C1 segment of cervical spinal cord (tissue), 14 donors: Measurements from ENCODE around the gene SCN8A.
"Not testable (repeated sequence)": the region's sequence is repeated elsewhere in the genome, so short reads cannot be mapped to it uniquely, and the experiment has no call there.

Experiments
- DNase-seq, 14 donors: peaks; one replicate each; lab custom pipeline; 2025; lab: John Stamatoyannopoulos, UW

SCN8A gene

GRCh38 chr12:51814311-51815088 lies 223.5 kb downstream of the SCN8A start:
- peak in 10 of 14 donors; percentile 7 to 70 (median 48) for DNase-seq

DNA sequence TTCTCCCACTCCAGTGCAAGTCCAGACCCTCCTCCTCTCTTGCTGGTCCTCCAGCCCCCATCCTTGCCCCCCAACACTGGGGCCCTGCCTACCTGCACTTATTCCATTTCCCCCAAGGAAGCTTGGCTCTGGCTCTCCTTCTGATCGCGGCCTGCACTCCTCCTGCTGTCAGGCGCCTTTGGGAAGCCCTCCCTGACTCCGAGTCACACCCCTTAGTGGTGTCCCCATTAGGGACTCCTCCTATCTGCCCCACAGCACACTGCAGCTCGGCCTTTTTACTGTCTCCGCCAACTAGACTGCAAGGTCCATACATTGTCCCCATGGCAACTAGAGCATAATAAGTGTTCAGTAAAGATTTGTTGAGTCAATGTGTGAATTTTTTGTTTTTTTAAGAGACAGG lies 224.5 kb downstream of the SCN8A start:
- no peak for DNase-seq

- DNase-seq = no peak
Observed at GRCh38 chr12:51817027-51817953, 226.3 kb downstream of the SCN8A start.

DNA sequence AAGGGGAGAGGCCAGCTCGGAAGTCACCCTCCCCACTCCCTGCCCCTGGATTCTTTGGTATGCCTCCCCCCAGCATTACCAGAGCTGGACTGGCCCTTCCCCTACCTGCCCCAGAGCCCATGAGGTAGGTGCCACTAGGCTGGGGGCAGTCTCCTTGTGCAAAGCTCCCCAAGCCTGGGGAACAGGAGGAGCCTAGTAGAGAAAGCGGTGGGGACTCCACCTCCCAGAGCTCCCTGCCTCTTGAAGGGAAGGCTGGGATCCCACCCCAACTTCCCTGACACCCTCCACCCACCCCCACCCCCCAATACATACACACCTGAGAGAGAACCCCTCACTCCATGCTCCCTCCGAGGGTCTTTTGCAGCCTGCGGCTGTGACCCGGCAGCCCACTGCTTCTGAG lies 227.1 kb downstream of the SCN8A start:
- no peak for DNase-seq

DNA sequence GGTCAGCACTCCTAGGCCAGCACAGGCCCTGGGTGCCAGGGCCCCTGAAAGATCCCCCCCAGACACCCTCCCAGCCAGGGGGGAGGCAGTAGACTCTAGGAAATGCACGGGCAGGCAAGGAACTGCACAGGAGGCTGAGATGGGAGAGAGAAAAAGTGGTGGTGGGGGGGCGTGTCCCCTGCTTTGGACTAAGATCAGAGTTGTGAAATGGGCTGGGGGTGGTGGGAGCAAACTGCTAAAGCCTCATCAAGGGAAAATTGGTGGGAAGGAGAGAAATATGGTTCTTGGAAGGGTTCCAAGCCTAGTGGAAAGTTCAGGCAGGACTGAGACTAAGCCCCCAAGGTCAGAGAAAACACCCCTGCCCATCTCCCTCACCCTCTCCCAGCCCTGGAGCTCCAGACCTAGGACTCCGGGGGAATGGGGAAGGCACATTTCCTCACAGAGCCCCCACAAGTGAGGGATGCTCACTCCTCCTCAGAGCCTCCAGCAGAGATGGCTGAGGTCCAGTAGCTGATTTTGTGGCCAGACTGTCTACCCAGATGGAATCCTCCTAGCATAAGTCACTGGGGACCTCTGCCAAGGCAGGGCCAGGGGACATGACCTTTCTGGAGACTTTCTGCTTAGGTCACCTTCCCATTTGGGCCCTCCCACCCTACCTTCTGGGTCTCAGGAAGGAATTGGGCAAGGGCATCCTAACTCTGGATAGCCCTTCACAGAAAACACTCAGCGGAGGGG lies 227.7 kb downstream of the SCN8A start:
- peak in 1 of 14 donors; percentile 31 for DNase-seq

DNA sequence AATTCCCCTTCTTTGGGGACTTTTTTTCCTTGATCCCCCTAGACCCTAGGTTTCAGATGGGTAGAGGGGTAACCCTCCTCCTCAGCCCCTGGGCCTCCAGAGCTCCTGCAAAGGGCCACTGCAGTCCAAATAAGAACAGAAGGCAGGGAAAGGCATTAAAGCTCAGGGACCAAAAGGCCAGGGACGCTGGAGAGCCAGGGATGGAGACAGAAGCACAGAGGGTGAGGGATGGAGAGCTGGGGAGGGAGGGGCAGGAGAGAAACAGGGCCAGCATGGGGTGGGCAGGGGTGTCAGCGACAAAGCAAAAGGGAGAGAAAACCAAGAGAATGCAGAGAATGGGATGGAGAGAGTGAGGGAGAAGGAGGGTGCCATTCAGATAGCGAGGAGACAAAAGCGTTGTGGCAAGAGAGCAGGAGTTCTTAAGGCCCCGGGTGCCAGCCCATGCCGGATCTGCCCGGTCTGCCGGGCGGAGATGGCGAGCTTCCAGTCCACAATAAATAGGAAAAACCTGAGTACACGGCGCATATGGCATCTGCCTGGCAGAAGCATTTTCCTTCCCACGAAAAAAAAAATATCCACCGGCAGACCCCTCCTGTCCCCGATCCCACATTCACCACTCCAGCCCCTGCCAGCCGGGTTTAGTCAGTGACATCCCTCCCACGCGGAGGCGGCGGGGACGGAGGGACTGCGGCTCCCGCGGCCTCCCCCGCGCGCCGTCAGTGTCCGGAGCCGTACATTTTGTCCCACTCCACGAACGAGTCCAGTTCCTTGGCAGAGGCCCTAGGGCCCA lies 228.9 kb downstream of the SCN8A start:
- DNase-seq = peak in 3 of 14 donors; percentile 4 to 72 (median 18)

DNA sequence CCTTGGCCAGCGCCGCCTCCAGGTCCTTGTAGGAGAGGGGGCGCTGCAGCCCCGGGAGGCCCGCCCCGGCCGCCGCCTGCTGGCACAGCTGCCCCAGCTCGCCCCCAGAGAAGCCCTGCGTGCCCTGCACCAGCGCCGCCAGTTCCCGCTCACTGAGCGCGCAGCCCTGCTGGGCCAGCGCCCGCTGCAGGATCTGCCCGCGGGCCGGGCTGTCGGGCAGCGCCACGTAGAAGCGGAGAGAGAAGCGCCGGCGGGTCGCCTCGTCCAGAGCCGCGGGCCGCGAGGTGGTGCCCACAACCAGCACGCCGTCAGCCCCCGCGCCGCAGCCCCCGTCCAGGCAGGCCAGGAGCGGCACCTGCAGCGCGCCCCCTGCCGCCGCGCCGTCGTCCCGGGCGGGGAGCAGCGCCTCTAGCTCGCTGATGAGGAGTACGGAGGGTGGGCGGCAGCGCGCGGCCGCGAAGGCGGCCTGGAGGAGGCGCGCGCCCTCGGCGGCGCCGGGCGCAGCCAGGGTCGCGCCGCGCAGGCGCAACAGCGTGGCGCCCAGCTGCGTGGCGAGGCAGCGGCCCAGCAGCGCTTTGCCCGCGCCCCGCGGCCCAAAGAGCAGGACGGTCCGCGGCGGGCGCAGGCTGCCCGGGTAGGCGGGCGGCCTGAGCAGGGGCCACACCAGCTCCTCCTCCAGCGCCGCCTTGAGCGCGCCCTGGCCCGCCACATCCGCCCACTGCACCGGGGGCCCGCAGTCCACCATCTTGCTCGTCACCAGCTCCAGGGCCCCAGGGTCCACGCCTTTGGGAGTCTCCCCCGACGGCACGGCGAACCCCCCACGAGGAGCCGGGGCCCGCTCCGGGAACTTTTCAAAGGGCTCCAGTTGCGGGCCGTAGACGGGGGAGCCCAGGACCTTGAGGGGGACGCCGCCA lies 229.8 kb downstream of the SCN8A start:
- peak in 10 of 14 donors; percentile 9 to 63 (median 40) for DNase-seq

- DNase-seq = no peak
Observed at GRCh38 chr12:51821440-51822260, 230.6 kb downstream of the SCN8A start.

DNA sequence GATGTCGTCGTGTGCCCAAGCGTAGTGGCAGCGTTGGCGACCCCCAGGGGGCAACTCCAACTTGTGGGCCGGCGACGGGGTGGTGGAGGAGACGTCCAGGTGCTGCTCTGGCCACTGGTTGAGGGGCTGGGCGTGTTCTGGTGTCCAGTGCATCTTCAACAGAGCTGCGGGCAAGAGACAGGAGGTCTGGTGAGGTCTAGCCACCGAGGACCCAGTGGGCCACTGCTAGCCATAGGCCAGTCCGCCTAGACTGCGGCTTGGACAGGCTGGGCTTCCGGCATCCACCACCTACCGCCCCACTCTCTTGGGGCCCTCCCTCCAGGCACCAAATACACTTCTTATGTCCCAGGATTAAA lies 231.2 kb downstream of the SCN8A start:
- no peak for DNase-seq

- no peak for DNase-seq
Observed at GRCh38 chr12:51822956-51823355, 231.9 kb downstream of the SCN8A start.

DNA sequence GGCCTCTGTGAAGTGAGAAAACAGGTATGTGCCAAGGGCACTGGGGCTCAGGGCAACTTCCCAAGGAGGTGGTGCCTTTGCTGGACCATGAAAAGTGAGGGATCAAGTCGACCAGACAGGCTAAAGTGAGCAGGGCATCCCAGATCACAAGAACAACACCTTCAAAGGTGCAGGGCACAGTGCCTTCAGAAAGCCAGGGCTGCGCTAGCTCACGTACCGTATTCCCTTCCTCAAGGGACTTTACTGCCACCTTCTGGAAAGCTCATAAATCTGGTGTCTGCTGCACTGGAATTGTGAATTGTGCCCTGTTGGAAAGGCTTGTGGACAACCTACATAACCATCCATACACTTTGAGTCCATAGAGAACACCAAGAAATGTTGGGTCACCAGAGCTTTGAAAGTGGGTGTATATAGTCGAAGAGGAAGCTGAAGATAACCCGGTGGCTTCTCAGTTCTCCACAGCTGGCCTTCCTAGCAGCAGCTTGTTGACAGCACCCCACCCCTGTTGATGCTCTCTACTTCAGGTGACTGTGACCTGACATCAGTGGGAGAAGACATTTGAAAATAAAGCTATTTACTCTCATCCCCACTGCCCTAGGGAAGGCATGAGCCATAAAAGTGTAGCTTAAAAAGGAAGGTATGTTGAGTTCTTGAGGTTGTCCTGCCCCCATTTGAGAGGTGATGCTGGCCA lies 233.0 kb downstream of the SCN8A start:
- DNase-seq = peak in 1 of 14 donors; percentile 63

DNA sequence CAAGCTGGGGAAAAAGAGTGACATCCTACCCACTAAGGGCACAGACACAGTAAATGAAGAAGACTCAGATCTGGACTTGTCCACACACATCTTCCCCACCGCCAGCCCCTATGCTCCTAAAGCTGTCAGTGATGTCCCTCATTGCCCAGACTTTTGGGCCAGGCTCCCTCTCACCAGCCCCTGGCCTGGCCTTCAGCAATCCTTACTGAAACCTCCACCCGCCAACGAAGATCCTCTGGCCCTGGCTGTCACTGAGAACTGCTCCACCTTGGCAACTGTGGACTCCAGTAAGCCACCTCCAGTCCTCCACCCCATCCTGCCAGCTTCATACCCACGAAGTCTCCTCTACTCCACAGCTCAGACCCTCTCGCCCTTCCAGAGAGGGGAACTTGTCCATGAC lies 234.2 kb downstream of the SCN8A start:
- DNase-seq = no peak

DNA sequence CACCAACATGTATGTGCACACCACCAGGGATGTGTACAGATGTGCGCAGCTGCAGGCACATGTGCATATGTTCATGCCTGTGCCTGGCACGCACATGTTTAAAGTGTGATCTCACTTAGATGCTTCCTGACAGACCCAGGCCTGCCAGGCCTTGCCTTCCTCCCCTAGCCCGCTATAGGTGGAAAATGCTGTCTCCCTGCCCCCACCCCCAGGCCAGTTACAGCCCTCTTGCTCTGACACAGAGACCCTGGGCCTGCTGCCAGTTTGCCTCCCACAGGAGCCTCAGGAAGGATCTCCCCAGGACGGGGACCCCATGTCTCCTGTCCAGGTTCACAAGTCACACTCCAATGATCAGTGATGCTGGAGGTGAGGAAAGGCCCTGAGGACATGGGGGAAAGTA lies 235.8 kb downstream of the SCN8A start:
- no peak for DNase-seq

- no peak for DNase-seq
Observed at GRCh38 chr12:51827925-51828818, 237.1 kb downstream of the SCN8A start.

- DNase-seq = no peak
Observed at GRCh38 chr12:51829011-51829481, 238.0 kb downstream of the SCN8A start.

DNA sequence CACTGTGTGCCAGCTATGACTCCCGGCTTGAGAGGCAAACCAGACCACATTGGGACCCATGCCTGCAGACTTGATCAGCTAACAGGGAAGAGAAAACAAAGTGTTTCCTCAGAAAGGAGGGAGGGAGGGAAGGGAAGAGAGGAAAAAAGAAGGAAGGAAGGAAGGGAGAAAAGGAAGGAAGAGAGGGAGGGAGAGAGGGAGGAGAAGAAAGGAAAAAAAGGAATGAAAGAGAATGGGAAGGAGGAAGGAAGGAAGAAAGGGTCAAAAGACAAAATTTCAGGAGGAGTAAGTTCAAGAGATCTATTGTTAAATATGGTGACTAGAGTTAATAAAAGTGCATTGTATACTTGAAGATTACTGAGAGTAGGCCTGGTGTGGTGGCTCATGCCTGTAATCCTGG lies 238.6 kb downstream of the SCN8A start:
- DNase-seq = no peak

DNA sequence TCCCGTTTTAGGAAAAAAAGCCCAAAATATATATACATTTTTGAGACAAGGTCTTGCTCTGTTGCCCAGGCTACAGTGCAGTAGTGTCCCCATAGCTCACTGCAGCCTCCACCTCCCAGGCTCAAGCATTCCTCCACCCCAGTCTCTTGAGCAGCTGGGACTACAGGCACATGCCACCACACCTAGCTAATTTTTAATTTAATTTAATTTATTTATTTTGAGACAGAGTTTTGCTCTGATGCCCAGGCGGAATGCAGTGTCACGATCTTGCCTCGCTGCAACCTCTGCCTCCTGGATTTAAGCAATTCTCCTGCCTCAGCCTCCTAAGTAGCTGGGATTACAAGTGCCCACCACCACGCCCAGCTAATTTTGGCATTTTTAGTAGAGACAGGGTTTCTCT lies 240.8 kb downstream of the SCN8A start:
- DNase-seq = not testable (repeated sequence)
